Psoas muscle (tissue), 8 donors: ENCODE data around the gene DMPK. TPM values are rescaled to one million over a fixed set of nuclear protein-coding genes. Genes with fewer than 3 reads are reported as not detected.

Experiments
- ATAC-seq, 4 donors: fragments of 200-7000 bp; cut with Tn5 transposase; one replicate each; pipeline ENCODE4 v1.9.1; 2020; ENCODE audit warnings: moderate library complexity in 3 of 4, mild to moderate bottlenecking in 2 of 4
- DNase-seq, 2 donors: peaks; one replicate each; pipeline ENCODE4 v3.0.0-alpha.2; 2020
- H3K27ac ChIP-seq: fragments of 200-600 bp; one replicate; pipeline ENCODE4 v1.8.0; 2022
- H3K27me3 ChIP-seq, 3 donors: fragments of 200-600 bp in 1 of 3; one replicate each; pipeline versions ENCODE4 v1.6.1 to v1.8.0; 2013 to 2022; ENCODE audit warnings: low read length in 2 of 3, mild to moderate bottlenecking in 2 of 3, moderate library complexity in 1 of 3; ENCODE audit not compliant: insufficient read depth in 3 of 3
- H3K36me3 ChIP-seq, 2 donors: fragments of 200-600 bp in 1 of 2; one replicate each; pipeline versions ENCODE4 v1.6.1 to v1.8.0; 2013 to 2022; ENCODE audit warnings: low read depth in 1 of 2, mild to moderate bottlenecking in 1 of 2, moderate library complexity in 1 of 2; ENCODE audit not compliant: insufficient read depth in 1 of 2
- H3K4me1 ChIP-seq: fragments of 200-600 bp; one replicate; pipeline ENCODE4 v1.8.0; 2022
- H3K4me3 ChIP-seq: fragments of 200-600 bp; one replicate; pipeline ENCODE4 v1.8.0; 2022; ENCODE audit warnings: mild to moderate bottlenecking
- H3K9me3 ChIP-seq: fragments of 200-600 bp; one replicate; pipeline ENCODE4 v1.8.0; 2022
- WGBS, 3 donors: extraction: QIAGEN DNeasy Blood & Tissue Kit; methylation state at CpG; one replicate each; pipeline versions ENCODE4 v1.1.6 to v1.1.7; 2013; 5-methylcytosine and 5-hydroxymethylcytosine counted together
- intact Hi-C, 2 donors: fragments of 100-400 bp; cut with DNase I; formaldehyde crosslinking; loops; one replicate each; pipeline versions ENCODE4 v1.11.0 to v1.14.2; 2022
- polyA plus RNA-seq, 3 donors: library from polyadenylated mRNA; stranded (reverse); fragments of 200-250 nt; gene quantifications; one replicate each; pipeline ENCODE4 v1.2.3, GENCODE V29; 2013
- total RNA-seq, 4 donors: library from RNA; stranded (reverse); fragmentation: NEBNext Ultra II Directional in 2 of 4; extraction: Animal tissue kit (Norgen Biotek cat#: 25700) in 2 of 4; gene quantifications; one replicate each; pipeline versions ENCODE4 v1.2.1 to v1.2.4, GENCODE V29; 2021 to 2023
- TF ChIP-seq, protein P1 (sequence below): fragments of 200-600 bp; IDR thresholded peaks from one replicate; pipeline ENCODE4 v1.8.0; 2022; ENCODE audit warnings: antibody characterized with exemption
- donor health status: healthy with polysubstance abuse.
- donor health status: DM: no; HTN: no; CAD: no; lungs with moderate emphysema.
- donor health status: Bipolar disorder and iron deficiency.
- donor health status: healthy.
- donor health status: DM: yes; HTN: yes; CAD: no.
- donor health status: DM: no; HTN: no; CAD: no.
- donor health status: DM: no; HTN: no; CAD: no.
- donor health status: DM: yes; HTN: yes; CAD: no.

DMPK gene
- total and polyA plus RNA-seq, 7 donors = 53.0 to 617 (median 132) TPM

DNA sequence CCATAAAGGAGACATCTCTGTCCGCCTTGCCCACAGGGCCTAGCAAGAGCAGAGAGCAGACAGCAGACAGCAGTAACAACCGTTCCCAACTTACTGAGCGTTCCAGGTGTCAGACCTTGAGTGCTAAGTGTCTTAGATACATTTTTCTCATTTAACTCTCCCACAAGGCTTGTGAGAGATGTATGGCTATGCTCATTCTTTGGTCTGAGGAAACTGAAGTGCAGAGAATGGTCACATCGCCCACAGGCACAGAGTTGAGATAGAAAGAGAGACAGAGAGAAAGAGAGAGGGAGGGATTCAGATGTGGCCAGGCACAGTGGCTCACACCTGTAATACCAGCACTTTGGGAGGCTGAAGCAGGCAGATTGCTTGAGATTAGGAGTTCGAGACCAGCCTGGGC is 34.8 kb downstream of the DMPK start:
- Histone ChIP-seq H3K9me3 (no peaks in the 10 kb centered on the region), H3K4me1 (no peaks in the 10 kb centered on the region), H3K27ac (no peak overlapping the region), H3K36me3 (no peaks in the 10 kb centered on the region), H3K27me3 (no peaks in the 10 kb centered on the region), H3K4me3 (no peak overlapping the region)
- ATAC-seq (no peak), DNase-seq (no peak)
- intact Hi-C loops = no loop called here
- WGBS, 3 donors = 82 to 85% (median 84%) methylated on average over 5 of the region's 5 CpGs
- TF ChIP-seq, protein P1, sequence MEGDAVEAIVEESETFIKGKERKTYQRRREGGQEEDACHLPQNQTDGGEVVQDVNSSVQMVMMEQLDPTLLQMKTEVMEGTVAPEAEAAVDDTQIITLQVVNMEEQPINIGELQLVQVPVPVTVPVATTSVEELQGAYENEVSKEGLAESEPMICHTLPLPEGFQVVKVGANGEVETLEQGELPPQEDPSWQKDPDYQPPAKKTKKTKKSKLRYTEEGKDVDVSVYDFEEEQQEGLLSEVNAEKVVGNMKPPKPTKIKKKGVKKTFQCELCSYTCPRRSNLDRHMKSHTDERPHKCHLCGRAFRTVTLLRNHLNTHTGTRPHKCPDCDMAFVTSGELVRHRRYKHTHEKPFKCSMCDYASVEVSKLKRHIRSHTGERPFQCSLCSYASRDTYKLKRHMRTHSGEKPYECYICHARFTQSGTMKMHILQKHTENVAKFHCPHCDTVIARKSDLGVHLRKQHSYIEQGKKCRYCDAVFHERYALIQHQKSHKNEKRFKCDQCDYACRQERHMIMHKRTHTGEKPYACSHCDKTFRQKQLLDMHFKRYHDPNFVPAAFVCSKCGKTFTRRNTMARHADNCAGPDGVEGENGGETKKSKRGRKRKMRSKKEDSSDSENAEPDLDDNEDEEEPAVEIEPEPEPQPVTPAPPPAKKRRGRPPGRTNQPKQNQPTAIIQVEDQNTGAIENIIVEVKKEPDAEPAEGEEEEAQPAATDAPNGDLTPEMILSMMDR = no peak

GRCh38 chr19:45746866-45747265 is 35.4 kb downstream of the DMPK start:
- Histone ChIP-seq H3K4me1 (no peaks in the 10 kb centered on the region), H3K36me3 (no peaks in the 10 kb centered on the region), H3K27ac (no peak overlapping the region), H3K9me3 (no peaks in the 10 kb centered on the region), H3K4me3 (no peak overlapping the region), H3K27me3 (no peaks in the 10 kb centered on the region)
- 53 to 78% (median 54%) methylated on average over 5 of the region's 5 CpGs for WGBS, 3 donors
- TF ChIP-seq, protein P1 = no peak
- DNase-seq = no peak
- ATAC-seq = no peak
- intact Hi-C loops = no loop called here

DNA sequence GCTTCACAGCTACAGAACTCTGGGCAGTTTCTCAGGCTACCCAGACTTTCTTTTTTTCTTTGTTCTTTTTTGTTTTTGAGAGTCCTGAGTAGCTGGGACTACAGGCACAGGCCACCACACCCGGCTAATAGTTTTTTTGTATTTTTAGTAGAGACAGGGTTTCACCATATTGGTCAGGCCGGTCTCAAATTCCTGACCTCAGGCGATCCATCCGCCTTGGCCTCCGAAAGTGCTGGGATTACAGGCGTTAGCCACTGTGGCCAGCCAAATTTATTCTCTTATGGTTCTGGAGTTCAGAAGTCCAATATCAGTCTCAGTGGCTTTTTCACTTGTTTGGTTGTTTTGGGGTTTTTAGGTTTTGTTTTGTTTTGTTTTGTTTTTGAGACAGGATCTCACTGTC is 36.7 kb downstream of the DMPK start:
- intact Hi-C loops = no loop called here
- H3K9me3 ChIP-seq = no peaks in the 10 kb centered on the region
- DNase-seq (no peak), ATAC-seq (no peak)
- H3K27ac ChIP-seq = no peak overlapping the region
- no peaks in the 10 kb centered on the region for H3K27me3 ChIP-seq
- H3K4me1 ChIP-seq = no peaks in the 10 kb centered on the region
- TF ChIP-seq, protein P1 = no peak
- H3K4me3 ChIP-seq = no peak overlapping the region
- 53 to 71% (median 59%) methylated on average over 6 of the region's 6 CpGs for WGBS, 3 donors
- no peaks in the 10 kb centered on the region for H3K36me3 ChIP-seq

DNA sequence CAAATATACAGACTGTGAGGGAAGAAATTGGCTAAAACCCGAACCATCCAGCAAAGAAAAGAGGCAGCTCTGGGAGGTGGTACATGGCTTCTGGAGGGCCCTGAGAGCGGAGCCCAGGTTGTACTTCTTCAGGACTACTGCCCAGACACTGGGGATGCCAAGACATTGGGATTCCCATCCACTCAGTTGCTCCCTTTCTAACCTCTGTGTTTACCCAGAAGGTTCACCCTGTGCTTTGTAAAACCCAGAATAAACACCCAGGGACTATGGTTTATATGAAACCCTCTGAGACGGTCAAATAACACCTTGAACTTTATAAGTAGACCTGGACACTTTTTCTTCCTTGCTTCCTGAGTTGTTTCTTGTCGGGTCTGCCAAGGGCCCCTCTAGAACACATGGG is 39.3 kb downstream of the DMPK start:
- DNase-seq (no peak), ATAC-seq (no peak)
- H3K27me3 ChIP-seq = no peaks in the 10 kb centered on the region
- H3K27ac ChIP-seq = no peak overlapping the region
- no peak overlapping the region for H3K4me3 ChIP-seq
- TF ChIP-seq, protein P1 = no peak
- no peaks in the 10 kb centered on the region for H3K9me3 ChIP-seq
- WGBS, 3 donors = 66 to 72% (median 69%) methylated on average over 4 of the region's 4 CpGs
- intact Hi-C loops = no loop called here
- H3K36me3 ChIP-seq = no peaks in the 10 kb centered on the region
- H3K4me1 ChIP-seq = no peaks in the 10 kb centered on the region
